ENCODE results near the gene TAF4. TPM values are rescaled to one million over a fixed set of nuclear protein-coding genes. Genes with fewer than 3 reads are reported as not detected.

The TAF4 gene
- total RNA-seq, 1 experiment from 2014 or later, result 64.3 TPM

GRCh38 chr20:62089393-62089792 lies 23.7 kb upstream of the TAF4 start:
- Mint-ChIP-seq H3K36me3 (ENCODE audit: insufficient read depth, unreplicated experiment) (no peaks in the 10 kb centered on the region), H3K4me1 (ENCODE audit: low read depth, unreplicated experiment) (no peaks in the 10 kb centered on the region), H3K27ac (ENCODE audit: unreplicated experiment) (no peak overlapping the region), H3K4me3 (ENCODE audit: low read depth, unreplicated experiment) (no peak overlapping the region), H3K27me3 (ENCODE audit: unreplicated experiment) (peaks cover 14% of the 10 kb centered on the region), H3K9me3 (ENCODE audit: low read depth, unreplicated experiment) (peaks cover 6% of the 10 kb centered on the region)
- no peak for TF ChIP-seq CTCF (IDR thresholded peaks at IDR 0.05; ENCODE audit: unreplicated experiment)
- CTCF ChIA-PET, result interaction anchor here (0.6 to 0.7 kb wide), 2 partner anchors 517 to 1669 kb away, joined by 3 to 12 read pairs; no protein-coding TSS in a partner anchor
- no peak for DNase-seq
- intact Hi-C loops (cut with micrococcal nuclease; ENCODE audit: unreplicated experiment), result no loop called here
- no TSS peak for BruUV-seq (replicated peaks)

DNA sequence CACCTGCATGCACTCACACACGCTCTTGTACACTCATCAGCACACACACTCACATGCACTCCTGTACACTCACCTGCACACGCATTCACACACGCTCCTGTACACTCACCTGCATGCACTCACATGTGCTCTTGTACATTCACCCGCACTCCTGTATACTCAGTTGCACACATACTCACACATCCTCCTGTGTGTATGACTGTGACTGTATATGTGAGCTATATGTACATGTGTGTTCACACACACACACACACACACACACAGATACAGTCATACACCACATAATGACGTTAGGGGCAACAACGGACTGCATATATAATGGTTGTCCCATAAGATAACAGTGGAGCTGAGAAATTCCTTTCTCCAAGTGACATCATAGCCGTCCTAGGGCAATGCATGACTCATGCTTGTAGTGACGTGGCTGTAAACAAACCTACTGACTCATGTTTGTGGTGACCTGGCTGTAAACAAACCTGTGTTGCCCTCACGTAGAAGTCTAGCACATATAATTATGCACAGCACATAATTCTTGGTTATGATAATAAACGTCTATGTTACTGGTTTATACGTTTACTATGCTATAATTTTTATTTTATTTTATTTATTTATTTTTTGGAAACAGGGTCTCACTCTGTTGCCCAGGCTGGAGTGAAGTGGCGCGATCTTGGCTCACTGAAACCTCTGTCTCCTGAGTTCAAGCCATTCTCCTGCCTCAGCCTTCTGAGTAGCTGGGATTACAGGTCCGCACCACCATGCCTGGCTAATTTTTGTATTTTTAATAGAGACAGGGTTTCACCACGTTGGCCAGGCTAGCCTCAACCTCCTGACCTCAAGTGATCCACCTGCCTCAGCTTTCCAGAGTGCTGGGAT lies 22.8 kb upstream of the TAF4 start:
- Mint-ChIP-seq H3K4me1 (ENCODE audit: low read depth, unreplicated experiment) (no peaks in the 10 kb centered on the region), H3K4me3 (ENCODE audit: low read depth, unreplicated experiment) (no peak overlapping the region), H3K27ac (ENCODE audit: unreplicated experiment) (no peak overlapping the region), H3K36me3 (ENCODE audit: insufficient read depth, unreplicated experiment) (no peaks in the 10 kb centered on the region), H3K27me3 (ENCODE audit: unreplicated experiment) (peaks cover 20% of the 10 kb centered on the region), H3K9me3 (ENCODE audit: low read depth, unreplicated experiment) (peaks cover 6% of the 10 kb centered on the region)
- DNase-seq, result peak; percentile 68
- intact Hi-C loops (cut with micrococcal nuclease; ENCODE audit: unreplicated experiment), result no loop called here
- CTCF ChIA-PET, result interaction anchor here (0.9 to 1.3 kb wide), 2 partner anchors 15 to 25 kb away, joined by 3 to 5 read pairs; no protein-coding TSS in a partner anchor
- no TSS peak for BruUV-seq (replicated peaks)
- no peak for TF ChIP-seq CTCF (IDR thresholded peaks at IDR 0.05; ENCODE audit: unreplicated experiment)

DNA sequence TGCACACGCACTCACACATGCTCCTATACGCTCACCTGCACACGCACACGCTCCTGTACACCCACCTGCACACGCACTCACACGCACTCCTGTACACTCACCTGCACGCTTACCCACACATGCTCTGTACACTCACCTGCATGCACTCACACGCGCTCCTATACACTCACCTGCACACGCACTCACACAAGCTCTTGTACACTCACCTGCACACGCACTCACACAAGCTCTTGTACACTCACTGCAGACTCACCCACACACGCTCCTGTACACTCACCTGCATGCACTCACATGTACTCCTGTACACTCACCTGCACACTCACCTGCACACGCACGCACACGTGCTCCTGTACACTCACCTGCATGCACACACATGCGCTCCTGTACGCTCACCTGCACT lies 22.0 kb upstream of the TAF4 start:
- CTCF ChIA-PET, result no interaction called here
- H3K27me3 Mint-ChIP-seq (ENCODE audit: unreplicated experiment), result peaks cover 21% of the 10 kb centered on the region
- intact Hi-C loops (cut with micrococcal nuclease; ENCODE audit: unreplicated experiment), result no loop called here
- TF ChIP-seq CTCF (IDR thresholded peaks at IDR 0.05; ENCODE audit: unreplicated experiment), result no peak
- H3K36me3 Mint-ChIP-seq (ENCODE audit: insufficient read depth, unreplicated experiment), result no peaks in the 10 kb centered on the region
- H3K9me3 Mint-ChIP-seq (ENCODE audit: low read depth, unreplicated experiment), result peaks cover 6% of the 10 kb centered on the region
- H3K27ac Mint-ChIP-seq (ENCODE audit: unreplicated experiment), result no peak overlapping the region
- no peak overlapping the region for H3K4me3 Mint-ChIP-seq (ENCODE audit: low read depth, unreplicated experiment)
- no peaks in the 10 kb centered on the region for H3K4me1 Mint-ChIP-seq (ENCODE audit: low read depth, unreplicated experiment)
- DNase-seq, result no peak
- no TSS peak for BruUV-seq (replicated peaks)

DNA sequence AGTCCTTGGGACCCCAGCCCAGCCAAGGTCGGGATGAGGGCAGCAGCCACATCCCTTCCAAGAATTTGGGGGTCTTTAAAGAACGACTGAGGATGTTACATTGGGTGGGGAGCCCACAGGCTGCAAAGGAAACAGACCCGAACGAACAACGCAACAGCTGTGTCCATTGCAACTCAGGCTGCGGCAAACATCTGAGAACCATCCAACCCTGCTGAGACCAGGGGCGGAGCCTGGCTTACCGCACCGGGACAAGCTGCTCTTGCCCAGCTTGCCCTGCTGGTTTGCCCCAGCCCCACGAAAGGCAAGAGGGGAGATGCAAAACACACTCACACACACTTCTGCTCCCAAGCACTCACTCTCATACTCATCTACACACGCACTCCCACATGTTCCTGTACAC lies 21.5 kb upstream of the TAF4 start:
- Mint-ChIP-seq H3K4me1 (ENCODE audit: low read depth, unreplicated experiment) (no peaks in the 10 kb centered on the region), H3K36me3 (ENCODE audit: insufficient read depth, unreplicated experiment) (no peaks in the 10 kb centered on the region), H3K27ac (ENCODE audit: unreplicated experiment) (no peak overlapping the region), H3K27me3 (ENCODE audit: unreplicated experiment) (peaks cover 19% of the 10 kb centered on the region), H3K4me3 (ENCODE audit: low read depth, unreplicated experiment) (no peak overlapping the region), H3K9me3 (ENCODE audit: low read depth, unreplicated experiment) (peaks cover 6% of the 10 kb centered on the region)
- BruUV-seq (replicated peaks), result no TSS peak
- peak; percentile 20 for DNase-seq
- TF ChIP-seq CTCF (IDR thresholded peaks at IDR 0.05; ENCODE audit: unreplicated experiment), result no peak
- intact Hi-C loops (cut with micrococcal nuclease; ENCODE audit: unreplicated experiment), result no loop called here
- CTCF ChIA-PET, result no interaction called here
